Stimulated activated naive CD8-positive, alpha-beta T cell treated with anti-CD3 and anti-CD28 coated beads, Interleukin-15, amount 100 ng/mL, for 72 hours (primary cell): Measurements from ENCODE around the gene CLDN3.

Experiments
- ATAC-seq: fragments of 150-1000 bp; cut with Tn5 transposase; 2 replicates; pipeline ENCODE4 v1.10.0; 2021; ENCODE audit warnings: mild to moderate bottlenecking, moderate library complexity
- DNase-seq, 2 donors: peaks; one replicate each; pipeline ENCODE4 v3.0.0; 2021 to 2022
- H3K27ac Mint-ChIP-seq, 2 donors: one replicate each; pipeline ENCODE4 v1.8.0; 2022; ENCODE audit warnings: mild to moderate bottlenecking in 2 of 2, mixed read lengths in 2 of 2, moderate library complexity in 2 of 2
- H3K27me3 Mint-ChIP-seq: one replicate; pipeline ENCODE4 v1.8.0; 2022; ENCODE audit warnings: mixed read lengths
- H3K4me1 Mint-ChIP-seq: one replicate; pipeline ENCODE4 v1.8.0; 2022; ENCODE audit warnings: mild to moderate bottlenecking, mixed read lengths
- H3K4me3 Mint-ChIP-seq, 2 donors: one replicate each; pipeline ENCODE4 v1.8.0; 2022; ENCODE audit warnings: mild to moderate bottlenecking in 2 of 2, mixed read lengths in 2 of 2, moderate library complexity in 1 of 2
- H3K9me3 Mint-ChIP-seq, 2 donors: one replicate each; pipeline ENCODE4 v1.8.0; 2022; ENCODE audit warnings: mixed read lengths in 2 of 2

CLDN3 gene

GRCh38 chr7:73786588-73786987 lies 16.5 kb upstream of the CLDN3 start:
- no peaks in the 10 kb centered on the region for H3K27me3 Mint-ChIP-seq

GRCh38 chr7:73779517-73779916 lies 9.4 kb upstream of the CLDN3 start:
- Mint-ChIP-seq H3K4me1 (no peaks in the 10 kb centered on the region), H3K9me3 (peaks cover 0 to 5% of the 10 kb centered on the region in 2 donors), H3K27me3 (peaks cover 1% of the 10 kb centered on the region), H3K4me3 (no peak overlapping the region), H3K27ac (no peak overlapping the region)
- ATAC-seq (no peak), DNase-seq (no peak)

More at GRCh38 chr7:73786588-73786987, 16.5 kb upstream of the CLDN3 start:
- no peak for ATAC-seq
- Mint-ChIP-seq H3K4me3 (no peak overlapping the region), H3K9me3 (peaks cover 0 to 4% of the 10 kb centered on the region in 2 donors), H3K4me1 (no peaks in the 10 kb centered on the region), H3K27ac (no peak overlapping the region)
- DNase-seq, result no peak

GRCh38 chr7:73778801-73779389 lies 8.8 kb upstream of the CLDN3 start:
- DNase-seq, result no peak
- H3K4me3 Mint-ChIP-seq, result no peak overlapping the region
- peaks cover 0 to 5% of the 10 kb centered on the region in 2 donors for H3K9me3 Mint-ChIP-seq
- peaks cover 8% of the 10 kb centered on the region for H3K27me3 Mint-ChIP-seq
- no peaks in the 10 kb centered on the region for H3K4me1 Mint-ChIP-seq
- no peak for ATAC-seq
- no peak overlapping the region for H3K27ac Mint-ChIP-seq

GRCh38 chr7:73774923-73775322 lies 4.9 kb upstream of the CLDN3 start:
- ATAC-seq (no peak), DNase-seq (no peak)
- H3K4me1 Mint-ChIP-seq, result peaks cover 16% of the 10 kb centered on the region
- H3K4me3 Mint-ChIP-seq, result no peak overlapping the region
- no peaks in the 10 kb centered on the region for H3K9me3 Mint-ChIP-seq
- no peak overlapping the region for H3K27ac Mint-ChIP-seq
- H3K27me3 Mint-ChIP-seq, result peaks cover 41% of the 10 kb centered on the region

GRCh38 chr7:73773700-73774517 lies 3.8 kb upstream of the CLDN3 start:
- H3K27ac Mint-ChIP-seq, result peak overlapping the region in 1 of 2 donors; percentile 42
- ATAC-seq, result no peak
- H3K27me3 Mint-ChIP-seq, result peaks cover 51% of the 10 kb centered on the region

GRCh38 chr7:73770860-73771670 lies 995 bp upstream of the CLDN3 start:
- no peak for DNase-seq
- peak overlapping the region; percentile 39 to 71 for H3K4me3 Mint-ChIP-seq
- H3K27ac Mint-ChIP-seq, result no peak overlapping the region
- ATAC-seq, result no peak
- peaks cover 67% of the 10 kb centered on the region for H3K27me3 Mint-ChIP-seq
- H3K4me1 Mint-ChIP-seq, result peaks cover 20% of the 10 kb centered on the region
- peaks cover 4 to 7% of the 10 kb centered on the region in 2 donors for H3K9me3 Mint-ChIP-seq

More at GRCh38 chr7:73773700-73774517, 3.8 kb upstream of the CLDN3 start:
- H3K9me3 Mint-ChIP-seq, result no peaks in the 10 kb centered on the region
- peaks cover 20% of the 10 kb centered on the region for H3K4me1 Mint-ChIP-seq
- no peak for DNase-seq
- no peak overlapping the region for H3K4me3 Mint-ChIP-seq

GRCh38 chr7:73769481-73770001 lies 529 bp downstream of the CLDN3 start:
- peaks cover 20% of the 10 kb centered on the region for H3K4me1 Mint-ChIP-seq
- DNase-seq (no peak), ATAC-seq (no peak)
- H3K9me3 Mint-ChIP-seq, result peaks cover 4 to 7% of the 10 kb centered on the region in 2 donors
- H3K4me3 Mint-ChIP-seq, result peak overlapping the region; percentile 32 to 74
- no peak overlapping the region for H3K27ac Mint-ChIP-seq
- peaks cover 66% of the 10 kb centered on the region for H3K27me3 Mint-ChIP-seq

GRCh38 chr7:73768641-73769480 lies 1.2 kb downstream of the CLDN3 start:
- Mint-ChIP-seq H3K27me3 (peaks cover 59% of the 10 kb centered on the region), H3K9me3 (peaks cover 4 to 7% of the 10 kb centered on the region in 2 donors), H3K27ac (no peak overlapping the region), H3K4me3 (peak overlapping the region in 1 of 2 donors; percentile 74), H3K4me1 (peaks cover 20% of the 10 kb centered on the region)
- no peak for DNase-seq
- no peak for ATAC-seq

- Mint-ChIP-seq H3K4me1 (peaks cover 20% of the 10 kb centered on the region), H3K4me3 (no peak overlapping the region), H3K9me3 (peaks cover 4 to 7% of the 10 kb centered on the region in 2 donors), H3K27ac (peak overlapping the region in 1 of 2 donors; percentile 19), H3K27me3 (peaks cover 44% of the 10 kb centered on the region)
- ATAC-seq (no peak), DNase-seq (no peak)
These were observed 3.4 kb downstream of the CLDN3 start for GRCh38 chr7:73766556-73767229.

GRCh38 chr7:73762659-73762999 lies 7.4 kb downstream of the CLDN3 start:
- Mint-ChIP-seq H3K4me3 (no peak overlapping the region), H3K9me3 (peaks cover 1 to 3% of the 10 kb centered on the region in 2 donors), H3K27ac (no peak overlapping the region), H3K27me3 (peaks cover 3% of the 10 kb centered on the region), H3K4me1 (no peaks in the 10 kb centered on the region)
- ATAC-seq (no peak), DNase-seq (no peak)

GRCh38 chr7:73761854-73762658 lies 8.0 kb downstream of the CLDN3 start:
- ATAC-seq, result no peak
- Mint-ChIP-seq H3K27ac (no peak overlapping the region), H3K9me3 (no peaks in the 10 kb centered on the region), H3K27me3 (no peaks in the 10 kb centered on the region), H3K4me3 (no peak overlapping the region), H3K4me1 (no peaks in the 10 kb centered on the region)
- DNase-seq, result no peak

GRCh38 chr7:73758581-73759138 lies 11.4 kb downstream of the CLDN3 start:
- no peaks in the 10 kb centered on the region for H3K4me1 Mint-ChIP-seq
- no peak for DNase-seq
- no peaks in the 10 kb centered on the region for H3K9me3 Mint-ChIP-seq
- H3K27ac Mint-ChIP-seq, result peak overlapping the region in 1 of 2 donors; percentile 32
- H3K4me3 Mint-ChIP-seq, result no peak overlapping the region
- no peaks in the 10 kb centered on the region for H3K27me3 Mint-ChIP-seq
- ATAC-seq, result no peak

GRCh38 chr7:73749931-73750776 lies 19.9 kb downstream of the CLDN3 start:
- Mint-ChIP-seq H3K27ac (no peak overlapping the region), H3K27me3 (peaks cover 12% of the 10 kb centered on the region), H3K4me1 (no peaks in the 10 kb centered on the region), H3K9me3 (no peaks in the 10 kb centered on the region), H3K4me3 (no peak overlapping the region)
- no peak for ATAC-seq
- no peak for DNase-seq
